HepG2 (cell line): ENCODE results near the gene CHDH. TPM values are rescaled to one million over a fixed set of nuclear protein-coding genes. Genes with fewer than 3 reads are reported as not detected.
A peak's percentile ranks its signal among the peaks of the same experiment; 100 is the strongest.

Source experiments
- ATAC-seq: fragments of 200-7000 bp; cut with Tn5 transposase; 3 replicates; pipeline ENCODE4 v1.9.1; 2020; ENCODE audit warnings: mild to moderate bottlenecking, moderate library complexity
- BruUV-seq: library from RNA; stranded (reverse); fragments of 400-500 nt; replicated peaks from 2 replicates; lab custom pipeline; 2021; lab: Mats Ljungman, UMichigan
- CTCF ChIA-PET: fragments of 300-600 bp; formaldehyde crosslinking; extraction: SDS; loops from one replicate; lab custom pipeline; 2021; ENCODE audit warnings: low total read pairs, inconsistent platforms, low intra/inter-chr PET ratio; lab: Yijun Ruan, JAX
- POLR2A ChIA-PET: fragments of 350-600 bp; sonication (Branson Sonifier 250); formaldehyde crosslinking; loops from one replicate; lab custom pipeline; 2020; ENCODE audit warnings: antibody characterized with exemption, inconsistent platforms; lab: Yijun Ruan, JAX
- DNase-seq: peaks from one replicate; pipeline ENCODE4 v3.0.0-alpha.2; 2015; ENCODE audit warnings: low spot score
- FAIRE-seq: peaks from 3 replicates; lab custom pipeline; 2011; peaks lifted over from hg19 to GRCh38; lab: Jason Lieb, UNC
- H2AFZ ChIP-seq: one replicate; pipeline ENCODE4 v1.6.1; 2011; ENCODE audit warnings: low read length, inconsistent platforms
- H3K27ac ChIP-seq: fragments of 300-600 bp; 3 replicates; pipeline ENCODE4 v1.8.0; 2011; ENCODE audit warnings: mixed run types, mild to moderate bottlenecking, mixed read lengths, low read length, inconsistent platforms; ENCODE audit not compliant: insufficient read depth; ENCODE audit errors: extremely low read length
- H3K27me3 ChIP-seq, 2 experiments: fragments of 200-600 bp in 1 of 2; 2 replicates in 1 of 2; 3 replicates in 1 of 2; pipeline versions ENCODE4 v1.6.0 to v1.8.0; 2011; ENCODE audit warnings: low read length in 2 of 2, mild to moderate bottlenecking in 2 of 2, moderate library complexity in 2 of 2, inconsistent platforms in 1 of 2; ENCODE audit not compliant: insufficient read depth in 2 of 2, control insufficient read depth in 1 of 2
- H3K36me3 ChIP-seq, 2 experiments: fragments of 200-600 bp in 1 of 2; replicated peaks in 1 of 2; 2 replicates in 1 of 2; 3 replicates in 1 of 2; pipeline versions ENCODE4 v1.5.1 to v1.8.0; 2011; ENCODE audit warnings: low read length in 2 of 2, inconsistent platforms in 1 of 2; ENCODE audit not compliant: insufficient read depth in 2 of 2, control insufficient read depth in 1 of 2
- H3K4me1 ChIP-seq: 2 replicates; pipeline ENCODE4 v1.5.1; 2012; ENCODE audit warnings: low read length, inconsistent platforms; ENCODE audit not compliant: insufficient read depth
- H3K4me2 ChIP-seq: 2 replicates; pipeline ENCODE4 v1.6.0; 2011; ENCODE audit warnings: low read depth, low read length, inconsistent platforms
- H3K4me3 ChIP-seq, 3 experiments: fragments of 200-600 bp in 1 of 3; sonication (generic), shearing (Covaris generic) in 1 of 3; replicated peaks in 1 of 3; 2 replicates each; pipeline ENCODE4 v1.5.1; 2011 to 2016; ENCODE audit warnings: low read length in 3 of 3, inconsistent platforms in 2 of 3, low read depth in 2 of 3, mild to moderate bottlenecking in 2 of 3, control low read depth in 1 of 3, mixed read lengths in 1 of 3; ENCODE audit not compliant: insufficient read depth in 1 of 3
- H3K79me2 ChIP-seq: one replicate; pipeline ENCODE4 v1.6.1; 2011; ENCODE audit warnings: low read length, inconsistent platforms; ENCODE audit not compliant: insufficient read depth
- H3K9ac ChIP-seq: 2 replicates; pipeline ENCODE4 v1.6.0; 2011; ENCODE audit warnings: mild to moderate bottlenecking, low read depth, low read length, inconsistent platforms; ENCODE audit not compliant: insufficient read depth
- H3K9me3 ChIP-seq: 2 replicates; pipeline ENCODE4 v1.5.1; 2012; ENCODE audit warnings: mild to moderate bottlenecking, low read length
- H4K20me1 ChIP-seq: 2 replicates; pipeline ENCODE4 v1.6.0; 2011; ENCODE audit warnings: inconsistent platforms, mild to moderate bottlenecking, low read length, moderate library complexity; ENCODE audit not compliant: insufficient read depth
- CBX2 ChIP-seq, 2 experiments: fragments of 200-600 bp in 1 of 2; sonication (generic); formaldehyde crosslinking in 1 of 2; IDR thresholded peaks; 2 replicates each; pipeline versions ENCODE4 v1.7.0 to v1.8.1; 2018 to 2022; ENCODE audit warnings: low read depth in 2 of 2, low read length in 1 of 2, mild to moderate bottlenecking in 1 of 2, missing genetic modification reagents in 1 of 2
- CENPBD1 ChIP-seq: sonication (generic); formaldehyde crosslinking; IDR thresholded peaks from 2 replicates; pipeline ENCODE4 v1.8.0; 2022; ENCODE audit warnings: missing genetic modification reagents, low read depth, mild to moderate bottlenecking, borderline replicate concordance
- HHEX ChIP-seq: IDR thresholded peaks from 2 replicates; pipeline ENCODE4 v1.6.1; 2016; ENCODE audit warnings: control low read depth
- HMGA1 ChIP-seq: sonication (generic); formaldehyde crosslinking; conservative IDR thresholded peaks from 2 replicates; pipeline ENCODE4 v1.4.0; 2020; ENCODE audit warnings: missing genetic modification reagents
- HNRNPLL ChIP-seq: fragments of 200-400 bp; formaldehyde crosslinking; IDR thresholded peaks from 2 replicates; pipeline ENCODE4 v1.6.1; 2017; ENCODE audit warnings: mild to moderate bottlenecking, low read depth, low read length; ENCODE audit not compliant: poor library complexity, severe bottlenecking
- ISL2 ChIP-seq: sonication (generic); formaldehyde crosslinking; IDR thresholded peaks from 2 replicates; pipeline ENCODE4 v1.5.0; 2020; ENCODE audit warnings: missing genetic modification reagents
- MAFG ChIP-seq: sonication (generic); formaldehyde crosslinking; IDR thresholded peaks from 2 replicates; pipeline ENCODE4 v1.5.1; 2020; ENCODE audit warnings: mild to moderate bottlenecking, missing genetic modification reagents
- MIER3 ChIP-seq: IDR thresholded peaks from 2 replicates; pipeline ENCODE4 v1.6.1; 2016; ENCODE audit warnings: missing compliant biosample characterization, borderline replicate concordance
- SP1 ChIP-seq, 2 experiments: fragments of 450-650 bp in 1 of 2; sonication (generic) in 1 of 2; formaldehyde crosslinking in 1 of 2; IDR thresholded peaks; 2 replicates each; pipeline versions ENCODE4 v1.4.0 to v1.6.1; 2016 to 2020; ENCODE audit warnings: missing genetic modification reagents in 1 of 2
- ZBTB2 ChIP-seq: sonication (generic); formaldehyde crosslinking; IDR thresholded peaks from 2 replicates; pipeline ENCODE4 v1.8.0; 2022; ENCODE audit warnings: low read depth, missing genetic modification reagents
- ZBTB4 ChIP-seq: sonication (generic); formaldehyde crosslinking; IDR thresholded peaks from 2 replicates; pipeline ENCODE4 v1.4.0; 2020; ENCODE audit warnings: missing genetic modification reagents, mild to moderate bottlenecking, borderline replicate concordance
- ZKSCAN5 ChIP-seq: sonication (generic); formaldehyde crosslinking; IDR thresholded peaks from 2 replicates; pipeline ENCODE4 v1.5.1; 2020; ENCODE audit warnings: mild to moderate bottlenecking, missing genetic modification reagents
- ZNF766 ChIP-seq: sonication (generic); formaldehyde crosslinking; IDR thresholded peaks from 2 replicates; pipeline ENCODE4 v1.5.0; 2020; ENCODE audit warnings: missing genetic modification reagents, borderline replicate concordance
- ZNF788 ChIP-seq: sonication (generic); formaldehyde crosslinking; IDR thresholded peaks from 2 replicates; pipeline ENCODE4 v1.5.0; 2020; ENCODE audit warnings: mild to moderate bottlenecking, missing genetic modification reagents, borderline replicate concordance
- ZNF816 ChIP-seq: sonication (generic); formaldehyde crosslinking; IDR thresholded peaks from 2 replicates; pipeline ENCODE4 v1.8.0; 2022; ENCODE audit warnings: missing genetic modification reagents, mild to moderate bottlenecking, borderline replicate concordance
- ZNF891 ChIP-seq: sonication (generic); formaldehyde crosslinking; IDR thresholded peaks from 2 replicates; pipeline ENCODE4 v1.5.0; 2020; ENCODE audit warnings: mild to moderate bottlenecking, missing genetic modification reagents
- WGBS: methylation state at CpG from one replicate; pipeline ENCODE4 v1.1.6; 2017; ENCODE audit warnings: low lambda C conversion rate; 5-methylcytosine and 5-hydroxymethylcytosine counted together
- in situ Hi-C: cut with HindIII; loops from 2 replicates; pipeline ENCODE4 v1.10.0; 2017; ENCODE audit warnings: low pct_unique_long_range_greater_than_20kb; ENCODE audit not compliant: extremely low pct_ligation_motif_present
- intact Hi-C: fragments of 100-400 bp; cut with micrococcal nuclease; formaldehyde crosslinking; loops from one replicate; pipeline ENCODE4 v1.10.0; 2022; ENCODE audit not compliant: unreplicated experiment
- polyA plus RNA-seq, 8 experiments: library from polyadenylated mRNA; depleted of rRNA in 3 of 8; stranded (reverse) in 7 of 8; unstranded in 1 of 8; fragments of >200 nt; fragmentation: Illumina TruSeq in 4 of 8; extraction: Trizol in 4 of 8; gene quantifications; 2 replicates each; pipeline versions ENCODE4 v1.2.1 to v1.2.3, GENCODE V29; 2011 to 2016; ENCODE audit warnings: low read depth in 4 of 8, missing spikeins in 1 of 8, mixed read lengths in 1 of 8; ENCODE audit not compliant: insufficient read depth in 1 of 8
- total RNA-seq, 5 experiments: library from RNA; depleted of rRNA; stranded (reverse); fragments of >200 nt; fragmentation: Illumina TruSeq; extraction: Trizol; gene quantifications; 2 replicates each; pipeline ENCODE4 v1.2.3, GENCODE V29; 2016; ENCODE audit warnings: low read depth in 1 of 5

Gene CHDH
- total and polyA plus RNA-seq, 2 of the 13 experiments (the other 11 are each of a cell fraction or from before 2014, with no cell fraction given) = 28.1 to 48.9 TPM

GRCh38 chr3:53842436-53843194, 3.6 kb downstream of the CHDH start:
- POLR2A ChIA-PET = interaction anchor here (0.6 to 6.5 kb wide), 9 partner anchors 11 to 364 kb away, joined by 3 to 156 read pairs (median 9); partner anchors contain the start of gene SELENOK
- ATAC-seq (peak; percentile 72), DNase-seq (peak; percentile 100), FAIRE-seq (peak; percentile 99)
- Histone ChIP-seq H3K27me3 (no peaks in the 10 kb centered on the region; a peak in 1 of 5 replicates), H3K4me2 (peak overlapping the region; percentile 98), H3K27ac (peak overlapping the region; percentile 98), H3K4me1 (peaks cover 73% of the 10 kb centered on the region), H3K36me3 (peaks cover 11 to 29% of the 10 kb centered on the region in 2 experiments), H3K79me2 (peaks cover 81% of the 10 kb centered on the region), H4K20me1 (no peaks in the 10 kb centered on the region), H3K4me3 (peak overlapping the region; percentile 12 to 92 (median 40); a peak in 5 of 6 replicates), H3K9me3 (no peaks in the 10 kb centered on the region), H2AFZ (no peak overlapping the region), H3K9ac (peak overlapping the region; percentile 80)
- WGBS = 7% methylated on average over 7 of the region's 12 CpGs
- in situ Hi-C loops (no loop called here), intact Hi-C loops (loop anchor here (2.0 to 5.0 kb wide), 3 partner anchors 35 to 48 kb away; partner anchors contain the start of gene SELENOK)
- CTCF ChIA-PET = interaction anchor here (0.6 kb wide), 1 partner anchor 22 kb away, joined by 3 read pairs; no protein-coding TSS in a partner anchor
- BruUV-seq = no TSS peak
- TF ChIP-seq ZNF816 = no peak
- TF ChIP-seq MAFG (CRISPR knock-in tag) = no peak
- TF ChIP-seq CENPBD1 (CRISPR knock-in tag) = no peak
- no peak for TF ChIP-seq HNRNPLL
- TF ChIP-seq HHEX (CRISPR knock-in tag) = peak; percentile 25
- TF ChIP-seq CBX2 (IDR thresholded peaks at IDR 0.05; ENCODE audit: low read depth, low read length) = no peak
- no peak for TF ChIP-seq CBX2 (CRISPR knock-in tag; IDR thresholded peaks at IDR 0.05; ENCODE audit: low read depth)
- no peak for TF ChIP-seq ZKSCAN5 (CRISPR knock-in tag)
- TF ChIP-seq SP1 (IDR thresholded peaks at IDR 0.05) = no peak
- no peak for TF ChIP-seq SP1 (CRISPR knock-in tag; IDR thresholded peaks at IDR 0.05)
- peak; percentile 81 for TF ChIP-seq ZNF788
- no peak; the same call in 1 of the 2 replicates for TF ChIP-seq ISL2 (CRISPR knock-in tag)
- TF ChIP-seq ZBTB4 (CRISPR knock-in tag) = no peak
- TF ChIP-seq ZNF891 (CRISPR knock-in tag) = peak; percentile 13; the same call in 1 of the 2 replicates
- no peak for TF ChIP-seq ZBTB2 (CRISPR knock-in tag)
- TF ChIP-seq HMGA1 (CRISPR knock-in tag) = no peak
- peak; percentile 78; the same call in 1 of the 2 replicates for TF ChIP-seq ZNF766 (CRISPR knock-in tag)
- 0 out of 2 replicates have a peak, but pooled peaks have one; percentile 15 for TF ChIP-seq MIER3
